GM19099 (cell line): ENCODE data around the gene TAS2R60.

Experiments used
- POLR2A ChIP-seq: IDR thresholded peaks from 3 replicates; pipeline ENCODE4 v1.6.1; 2011; ENCODE audit warnings: low read depth; ENCODE audit not compliant: insufficient read length; ENCODE audit errors: extremely low read depth

TAS2R60 gene

GRCh38 chr7:143451746-143452145 is 8.5 kb downstream of the TAS2R60 start:
- no peak for TF ChIP-seq POLR2A

GRCh38 chr7:143452495-143452894 is 9.2 kb downstream of the TAS2R60 start:
- TF ChIP-seq POLR2A = no peak

GRCh38 chr7:143454091-143454680 is 10.9 kb downstream of the TAS2R60 start:
- no peak for TF ChIP-seq POLR2A

- TF ChIP-seq POLR2A = no peak
Measured at GRCh38 chr7:143455491-143455890, 12.2 kb downstream of the TAS2R60 start.

- no peak for TF ChIP-seq POLR2A
Measured at GRCh38 chr7:143455942-143456341, 12.7 kb downstream of the TAS2R60 start.

GRCh38 chr7:143456992-143457793 is 13.9 kb downstream of the TAS2R60 start:
- TF ChIP-seq POLR2A = no peak

- no peak for TF ChIP-seq POLR2A
Measured at GRCh38 chr7:143458263-143458662, 15.0 kb downstream of the TAS2R60 start.

- no peak for TF ChIP-seq POLR2A
Measured at GRCh38 chr7:143458681-143459080, 15.4 kb downstream of the TAS2R60 start.

GRCh38 chr7:143459359-143459758 is 16.1 kb downstream of the TAS2R60 start:
- TF ChIP-seq POLR2A = no peak

- no peak for TF ChIP-seq POLR2A
Measured at GRCh38 chr7:143460271-143460979, 17.2 kb downstream of the TAS2R60 start.

- no peak for TF ChIP-seq POLR2A
Measured at GRCh38 chr7:143462045-143462444, 18.8 kb downstream of the TAS2R60 start.

GRCh38 chr7:143463556-143463955 is 20.3 kb downstream of the TAS2R60 start:
- no peak for TF ChIP-seq POLR2A

GRCh38 chr7:143463957-143464356 is 20.7 kb downstream of the TAS2R60 start:
- no peak for TF ChIP-seq POLR2A

GRCh38 chr7:143467724-143468123 is 24.5 kb downstream of the TAS2R60 start:
- TF ChIP-seq POLR2A = no peak

GRCh38 chr7:143477501-143478150 is 34.4 kb downstream of the TAS2R60 start, which contains the start of gene TAS2R41:
Gene TAS2R41, plus strand, starts transcription at chr7:143477873. Its CDS starts 0 bp downstream, at chr7:143477873.
- TF ChIP-seq POLR2A = no peak
